ENCODE measurements around the gene MEIS1.

DNA sequence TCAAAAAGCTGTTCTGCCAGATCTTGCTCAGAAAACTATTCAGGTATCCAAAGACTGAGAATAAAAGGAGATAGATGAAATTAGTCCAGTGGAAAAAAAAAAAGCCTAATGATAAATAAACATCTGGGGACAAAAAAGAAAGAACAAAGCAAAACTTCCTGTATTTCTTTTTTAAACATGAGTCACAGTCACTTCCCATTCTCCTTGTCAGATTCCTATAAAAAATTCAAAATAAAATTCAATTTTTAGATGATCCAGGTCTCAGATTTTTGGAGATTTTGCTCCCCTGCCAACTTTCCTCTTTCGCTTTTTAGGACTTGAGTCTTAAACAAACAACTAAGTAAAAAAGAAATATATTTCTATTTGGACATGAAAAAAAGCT is 127.4 kb downstream of the MEIS1 start:
- TF ChIP-seq POLR2A (IDR thresholded peaks at IDR 0.05) (no peak), POLR2AphosphoS5 (IDR thresholded peaks at IDR 0.05) (no peak)
- TF ChIP-seq, protein P1, sequence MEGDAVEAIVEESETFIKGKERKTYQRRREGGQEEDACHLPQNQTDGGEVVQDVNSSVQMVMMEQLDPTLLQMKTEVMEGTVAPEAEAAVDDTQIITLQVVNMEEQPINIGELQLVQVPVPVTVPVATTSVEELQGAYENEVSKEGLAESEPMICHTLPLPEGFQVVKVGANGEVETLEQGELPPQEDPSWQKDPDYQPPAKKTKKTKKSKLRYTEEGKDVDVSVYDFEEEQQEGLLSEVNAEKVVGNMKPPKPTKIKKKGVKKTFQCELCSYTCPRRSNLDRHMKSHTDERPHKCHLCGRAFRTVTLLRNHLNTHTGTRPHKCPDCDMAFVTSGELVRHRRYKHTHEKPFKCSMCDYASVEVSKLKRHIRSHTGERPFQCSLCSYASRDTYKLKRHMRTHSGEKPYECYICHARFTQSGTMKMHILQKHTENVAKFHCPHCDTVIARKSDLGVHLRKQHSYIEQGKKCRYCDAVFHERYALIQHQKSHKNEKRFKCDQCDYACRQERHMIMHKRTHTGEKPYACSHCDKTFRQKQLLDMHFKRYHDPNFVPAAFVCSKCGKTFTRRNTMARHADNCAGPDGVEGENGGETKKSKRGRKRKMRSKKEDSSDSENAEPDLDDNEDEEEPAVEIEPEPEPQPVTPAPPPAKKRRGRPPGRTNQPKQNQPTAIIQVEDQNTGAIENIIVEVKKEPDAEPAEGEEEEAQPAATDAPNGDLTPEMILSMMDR (IDR thresholded peaks at IDR 0.05) = no peak
